Karpas-422 (cell line): ENCODE measurements around the gene RELA. TPM values are rescaled to one million over a fixed set of nuclear protein-coding genes. Genes with fewer than 3 reads are reported as not detected.

ENCODE experiments used
- DNase-seq: peaks from one replicate; pipeline ENCODE4 v3.0.0-alpha.2; 2015
- H2AFZ ChIP-seq: fragments of 200-600 bp; sonication (generic); 2 replicates; pipeline ENCODE4 v1.6.1; 2014; ENCODE audit warnings: antibody characterized with exemption, low read length, mixed read lengths
- H3K27ac ChIP-seq: fragments of 200-600 bp; sonication (generic); 2 replicates; pipeline ENCODE4 v1.5.1; 2014; ENCODE audit warnings: mild to moderate bottlenecking, low read length, moderate library complexity
- H3K27me3 ChIP-seq: fragments of 200-600 bp; sonication (generic); 2 replicates; pipeline ENCODE4 v1.6.1; 2014; ENCODE audit warnings: low read length, mixed read lengths
- H3K36me3 ChIP-seq: fragments of 200-600 bp; sonication (generic); 2 replicates; pipeline ENCODE4 v1.6.1; 2014; ENCODE audit warnings: low read length, mixed read lengths; ENCODE audit not compliant: insufficient read depth
- H3K4me1 ChIP-seq: fragments of 200-600 bp; sonication (generic); 2 replicates; pipeline ENCODE4 v1.6.1; 2014; ENCODE audit warnings: mild to moderate bottlenecking, low read length, mixed read lengths
- H3K4me2 ChIP-seq: fragments of 200-600 bp; sonication (generic); 2 replicates; pipeline ENCODE4 v1.6.1; 2014; ENCODE audit warnings: low read length, low read depth, mild to moderate bottlenecking; ENCODE audit not compliant: poor library complexity, severe bottlenecking
- H3K4me3 ChIP-seq: fragments of 200-600 bp; sonication (generic); 2 replicates; pipeline ENCODE4 v1.5.1; 2014; ENCODE audit warnings: mild to moderate bottlenecking, antibody characterized with exemption, low read length, mixed read lengths
- H3K79me2 ChIP-seq: fragments of 200-600 bp; sonication (generic); 2 replicates; pipeline ENCODE4 v1.6.1; 2014; ENCODE audit warnings: mild to moderate bottlenecking, low read length, mixed read lengths
- H3K9ac ChIP-seq: fragments of 200-600 bp; sonication (generic); 2 replicates; pipeline ENCODE4 v1.6.0; 2014; ENCODE audit warnings: low read length
- H3K9me2 ChIP-seq: fragments of 200-600 bp; sonication (generic), shearing (Covaris generic); replicated peaks from 2 replicates; pipeline ENCODE4 v1.6.0; 2014; ENCODE audit warnings: mild to moderate bottlenecking, low read length, moderate library complexity; ENCODE audit not compliant: insufficient read depth
- H3K9me3 ChIP-seq: fragments of 300-700, 200-600 bp; sonication (generic); 2 replicates; pipeline ENCODE4 v1.6.1; 2014; ENCODE audit warnings: low read length, mixed read lengths
- H4K20me1 ChIP-seq: fragments of 200-600 bp; sonication (generic); 2 replicates; pipeline ENCODE4 v1.6.1; 2014; ENCODE audit warnings: mild to moderate bottlenecking, antibody characterized with exemption, low read length, low read depth; ENCODE audit not compliant: insufficient read depth
- total RNA-seq: library from RNA; depleted of rRNA; stranded (reverse); fragments of >200 nt; shearing (Covaris generic); gene quantifications from 2 replicates; pipeline ENCODE4 v1.2.3, GENCODE V29; 2014; ENCODE audit warnings: low replicate concordance

Gene RELA
- total RNA-seq, 1 experiment from 2014 or later, result 44.0 TPM

DNA sequence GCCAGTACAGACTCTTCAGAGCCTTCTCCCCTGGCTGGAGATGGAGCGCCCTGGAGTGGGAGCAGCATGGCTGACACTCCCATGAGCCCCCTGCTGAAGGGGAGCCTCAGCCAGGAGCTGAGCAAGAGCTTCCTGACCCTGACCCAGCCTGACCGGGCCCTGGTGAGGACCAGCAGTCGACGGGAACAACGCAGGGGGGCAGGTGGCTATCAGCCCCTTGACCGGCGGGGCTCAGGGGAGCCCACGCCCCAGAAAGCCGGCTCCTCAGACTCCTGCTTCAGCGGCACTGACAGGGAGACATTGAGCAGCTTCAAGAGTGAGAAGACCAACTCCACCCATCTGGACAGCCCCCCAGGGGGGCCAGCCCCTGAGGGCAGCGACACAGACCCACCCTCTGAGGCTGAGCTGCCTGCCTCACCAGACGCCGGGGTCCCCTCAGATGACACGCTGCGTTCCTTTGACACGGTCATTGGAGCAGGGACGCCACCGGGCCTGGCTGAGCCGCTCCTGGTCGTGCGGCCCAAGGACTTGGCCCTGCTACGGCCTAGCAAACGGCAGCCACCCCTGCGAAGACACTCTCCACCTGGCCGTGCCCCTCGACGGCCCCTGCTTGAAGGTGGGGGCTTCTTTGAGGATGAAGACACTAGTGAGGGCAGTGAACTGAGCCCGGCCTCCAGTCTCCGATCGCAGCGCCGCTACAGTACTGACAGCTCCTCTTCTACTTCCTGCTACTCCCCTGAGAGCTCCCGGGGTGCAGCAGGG, 44.5 kb downstream of the RELA start:
- Histone ChIP-seq H3K79me2 (peaks cover 43% of the 10 kb centered on the region), H3K9me3 (no peaks in the 10 kb centered on the region), H3K9ac (no peak overlapping the region), H3K27me3 (no peaks in the 10 kb centered on the region), H2AFZ (no peak overlapping the region), H4K20me1 (peaks cover 29% of the 10 kb centered on the region), H3K36me3 (0 out of 2 replicates have a peak, but pooled peaks cover 3% of the 10 kb centered on the region), H3K27ac (no peak overlapping the region), H3K4me2 (no peak overlapping the region), H3K4me1 (peaks cover 14% of the 10 kb centered on the region), H3K4me3 (no peak overlapping the region), H3K9me2 (no peaks in the 10 kb centered on the region)
- DNase-seq, result no peak

GRCh38 chr11:65617136-65617850, 45.4 kb downstream of the RELA start:
- H3K4me1 ChIP-seq, result peaks cover 23% of the 10 kb centered on the region
- H3K27ac ChIP-seq, result no peak overlapping the region
- peak overlapping the region; percentile 92 for H3K4me3 ChIP-seq
- no peaks in the 10 kb centered on the region for H3K9me3 ChIP-seq
- H3K9ac ChIP-seq, result peak overlapping the region; percentile 90
- no peaks in the 10 kb centered on the region for H3K9me2 ChIP-seq
- H4K20me1 ChIP-seq, result peaks cover 29% of the 10 kb centered on the region
- H3K79me2 ChIP-seq, result peaks cover 51% of the 10 kb centered on the region
- H2AFZ ChIP-seq, result no peak overlapping the region
- H3K4me2 ChIP-seq, result peak overlapping the region; percentile 98
- no peaks in the 10 kb centered on the region for H3K27me3 ChIP-seq
- H3K36me3 ChIP-seq, result 0 out of 2 replicates have a peak, but pooled peaks cover 3% of the 10 kb centered on the region
- no peak for DNase-seq

DNA sequence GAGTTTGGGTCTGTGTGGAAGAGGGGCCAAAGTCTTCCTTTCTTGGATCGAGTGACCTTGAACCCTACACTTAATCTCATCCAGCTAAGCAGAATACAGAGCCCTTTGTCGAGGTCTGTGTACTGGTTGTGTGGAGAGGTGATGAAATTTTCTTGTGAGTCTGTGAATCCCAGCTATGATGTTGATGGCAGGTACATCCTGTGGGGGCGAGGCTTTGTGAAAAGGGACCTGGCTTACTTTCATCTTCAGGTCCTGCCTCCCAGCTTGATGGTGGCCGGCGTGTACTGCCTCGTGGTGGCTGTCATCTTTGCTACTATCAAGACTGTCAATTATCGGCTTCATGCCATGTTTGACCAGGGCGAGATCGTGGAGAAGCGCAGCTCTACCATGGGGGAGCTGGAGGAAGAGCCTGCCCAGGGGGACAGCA, 46.1 kb downstream of the RELA start:
- Histone ChIP-seq H3K4me1 (peaks cover 30% of the 10 kb centered on the region), H3K4me3 (peak overlapping the region; percentile 92), H3K9me2 (no peaks in the 10 kb centered on the region), H3K27ac (peak overlapping the region; percentile 83; the same call in 1 of the 2 replicates), H2AFZ (no peak overlapping the region), H3K36me3 (0 out of 2 replicates have a peak, but pooled peaks cover 3% of the 10 kb centered on the region), H3K9ac (peak overlapping the region; percentile 90), H3K9me3 (no peaks in the 10 kb centered on the region), H4K20me1 (peaks cover 29% of the 10 kb centered on the region), H3K79me2 (peaks cover 58% of the 10 kb centered on the region), H3K27me3 (no peaks in the 10 kb centered on the region), H3K4me2 (peak overlapping the region; percentile 98)
- DNase-seq, result no peak

DNA sequence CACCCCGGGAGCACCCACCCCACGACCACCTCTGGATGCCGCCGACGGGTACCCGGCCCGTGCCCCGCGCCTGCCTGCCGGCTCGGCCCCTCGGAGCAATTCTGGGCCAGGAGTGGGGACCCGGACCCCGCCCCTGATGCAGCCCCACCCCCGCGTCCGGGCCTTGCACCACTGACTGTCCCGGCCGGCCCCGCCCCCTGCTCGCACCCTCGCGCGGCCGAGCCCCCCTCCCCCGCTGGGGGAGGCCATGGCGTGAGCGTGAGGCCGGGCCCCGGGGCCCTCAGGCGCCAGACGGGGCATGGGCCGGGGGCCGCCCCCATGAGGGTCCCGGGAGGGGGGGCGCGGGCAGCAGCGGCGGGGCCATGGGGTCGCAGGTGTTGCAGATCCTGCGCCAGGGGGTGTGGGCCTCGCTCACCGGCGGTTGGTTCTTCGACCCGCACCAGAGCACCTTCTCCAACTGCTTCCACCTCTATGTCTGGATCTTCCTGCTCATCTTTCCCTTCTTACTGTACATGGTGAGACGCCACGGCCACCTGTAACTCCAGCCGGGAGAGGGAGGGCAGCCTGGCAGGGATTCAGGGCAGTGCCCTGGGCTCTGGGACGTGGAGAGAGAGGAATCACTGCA, 46.7 kb downstream of the RELA start:
- H2AFZ ChIP-seq, result no peak overlapping the region
- no peaks in the 10 kb centered on the region for H3K27me3 ChIP-seq
- H3K4me2 ChIP-seq, result peak overlapping the region; percentile 98
- H3K36me3 ChIP-seq, result 0 out of 2 replicates have a peak, but pooled peaks cover 3% of the 10 kb centered on the region
- H3K4me1 ChIP-seq, result peaks cover 35% of the 10 kb centered on the region
- H3K9me3 ChIP-seq, result no peaks in the 10 kb centered on the region
- peak overlapping the region; percentile 83 for H3K27ac ChIP-seq
- peaks cover 29% of the 10 kb centered on the region for H4K20me1 ChIP-seq
- no peaks in the 10 kb centered on the region for H3K9me2 ChIP-seq
- DNase-seq, result peak; percentile 84
- peak overlapping the region; percentile 90 for H3K9ac ChIP-seq
- H3K79me2 ChIP-seq, result peaks cover 61% of the 10 kb centered on the region
- peak overlapping the region; percentile 92 for H3K4me3 ChIP-seq

DNA sequence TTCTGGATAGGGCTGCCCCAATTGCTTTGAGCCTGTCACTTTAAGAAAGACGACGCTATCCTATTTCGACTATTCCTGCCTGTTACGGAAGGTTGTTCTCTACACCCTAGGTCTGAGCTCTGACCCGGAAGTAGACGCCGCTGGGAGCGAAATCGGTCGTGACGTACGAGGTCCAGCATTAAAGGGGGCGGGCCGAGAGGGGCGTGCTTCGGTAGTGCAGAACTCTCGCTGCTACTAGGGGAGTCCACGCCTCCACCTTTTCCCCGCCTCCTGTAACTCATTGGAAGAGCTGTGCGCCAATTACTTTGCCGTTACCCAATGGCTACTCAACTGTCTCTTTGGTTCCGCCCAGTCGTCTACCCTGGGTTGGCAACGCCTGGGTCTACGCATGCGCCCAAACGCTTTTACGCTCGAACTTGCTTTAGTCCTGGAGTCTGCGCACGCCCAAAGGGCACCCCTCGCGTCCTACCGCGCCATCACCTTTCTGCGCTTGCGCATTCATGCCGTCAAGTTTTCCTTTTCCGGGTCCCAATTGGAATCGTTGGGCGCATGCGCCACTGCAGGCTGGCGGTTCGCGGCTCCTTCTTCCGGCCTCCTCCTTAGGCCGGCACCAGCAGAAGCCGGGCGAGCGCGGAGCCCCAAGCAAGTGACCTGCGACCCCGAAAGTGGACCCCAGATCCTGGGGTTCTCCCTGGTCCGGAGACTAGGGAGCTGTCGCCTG, 47.3 kb downstream of the RELA start, which contains the start of gene PCNX3:
Gene PCNX3, plus strand, starts transcription at position 548 of the 721 bp plus-strand sequence. CDS start 536 bp downstream, outside the sequence.
- Histone ChIP-seq H3K4me3 (peak within 1 kb of the TSS; percentile 92), H4K20me1 (peaks cover 29% of the 10 kb centered on the region), H3K9me3 (no peaks in the 10 kb centered on the region), H3K27ac (peak within 1 kb of the TSS; percentile 83), H3K9me2 (no peaks in the 10 kb centered on the region), H3K27me3 (no peaks in the 10 kb centered on the region), H3K4me1 (peaks cover 36% of the 10 kb centered on the region), H3K79me2 (peaks cover 61% of the 10 kb centered on the region), H2AFZ (no peak within 1 kb of the TSS), H3K36me3 (0 out of 2 replicates have a peak, but pooled peaks cover 3% of the 10 kb centered on the region), H3K9ac (peak within 1 kb of the TSS; percentile 90), H3K4me2 (peak within 1 kb of the TSS; percentile 98)
- peak; percentile 100 for DNase-seq

DNA sequence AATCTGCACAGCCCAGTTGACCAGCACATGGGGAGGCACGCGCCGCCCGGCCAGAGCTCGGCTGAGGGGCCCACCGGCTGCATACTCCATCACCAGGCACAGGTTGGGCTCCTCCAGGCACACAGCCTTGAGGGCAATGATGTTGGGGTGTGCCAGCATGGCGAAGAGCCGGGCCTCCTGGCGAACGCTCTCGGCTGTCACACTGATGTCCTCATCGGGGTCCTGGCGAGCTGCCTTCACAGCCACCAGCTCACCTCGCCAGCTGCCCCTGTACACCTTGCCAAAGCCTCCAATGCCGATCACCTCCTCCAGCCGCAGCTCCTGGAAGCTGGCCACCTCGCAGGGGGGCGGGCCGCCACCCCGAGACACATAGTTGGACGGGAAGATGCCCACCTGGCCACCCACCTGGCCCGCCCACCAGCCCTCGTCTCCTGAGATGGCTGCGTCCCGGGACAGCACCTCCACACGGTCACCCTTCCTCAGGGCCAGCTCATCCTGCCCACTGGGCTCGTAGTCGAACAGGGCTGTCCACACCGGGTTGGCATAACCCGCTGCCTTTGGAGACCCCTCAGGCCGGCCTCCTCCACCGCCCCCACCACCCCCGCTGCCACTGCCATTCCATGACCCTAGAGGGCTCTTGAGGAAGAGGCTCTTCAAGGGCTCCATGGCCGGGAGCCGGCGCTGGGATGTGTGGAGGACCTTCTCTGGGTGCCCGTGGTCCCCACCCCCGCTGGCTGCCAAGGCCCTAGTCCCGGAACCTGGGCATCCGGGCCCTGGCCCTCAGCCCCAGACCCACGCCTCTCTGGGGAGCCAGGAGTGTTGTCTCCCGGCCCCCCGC, 49.4 kb downstream of the RELA start:
- H3K9ac ChIP-seq, result peak overlapping the region; percentile 80
- peak; percentile 57 for DNase-seq
- no peak overlapping the region for H2AFZ ChIP-seq
- H3K4me3 ChIP-seq, result peak overlapping the region; percentile 92
- no peaks in the 10 kb centered on the region for H3K27me3 ChIP-seq
- H3K79me2 ChIP-seq, result peaks cover 60% of the 10 kb centered on the region
- peak overlapping the region; percentile 82 for H3K27ac ChIP-seq
- 0 out of 2 replicates have a peak, but pooled peaks cover 3% of the 10 kb centered on the region for H3K36me3 ChIP-seq
- no peaks in the 10 kb centered on the region for H3K9me2 ChIP-seq
- peak overlapping the region; percentile 86 for H3K4me2 ChIP-seq
- peaks cover 36% of the 10 kb centered on the region for H3K4me1 ChIP-seq
- H3K9me3 ChIP-seq, result no peaks in the 10 kb centered on the region
- peaks cover 21% of the 10 kb centered on the region for H4K20me1 ChIP-seq

DNA sequence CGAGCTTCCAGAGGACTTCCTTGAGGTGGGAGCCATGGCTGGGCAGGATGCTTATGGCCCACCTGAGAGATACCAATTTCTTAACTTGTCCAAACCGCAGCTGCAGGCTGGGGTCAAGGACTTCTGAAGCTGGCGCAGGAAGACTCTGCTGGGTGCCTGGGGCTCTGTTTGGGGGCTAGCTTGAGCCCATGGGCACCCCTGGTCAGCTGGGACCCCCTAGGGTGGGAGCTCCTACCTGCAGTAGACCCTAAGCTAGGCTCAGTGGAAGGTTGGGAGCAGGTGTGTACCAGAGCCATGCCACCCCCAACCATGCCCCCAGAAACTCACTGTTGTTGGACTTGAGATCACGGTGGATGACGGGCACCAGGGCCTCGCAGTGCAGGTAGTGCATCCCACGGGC, 50.0 kb downstream of the RELA start:
- Histone ChIP-seq H3K9me3 (no peaks in the 10 kb centered on the region), H4K20me1 (peaks cover 16% of the 10 kb centered on the region), H3K4me3 (peak overlapping the region; percentile 92), H2AFZ (no peak overlapping the region), H3K9ac (peak overlapping the region; percentile 80), H3K27me3 (no peaks in the 10 kb centered on the region), H3K36me3 (0 out of 2 replicates have a peak, but pooled peaks cover 3% of the 10 kb centered on the region), H3K79me2 (peaks cover 54% of the 10 kb centered on the region), H3K27ac (no peak overlapping the region), H3K4me2 (peak overlapping the region; percentile 86), H3K9me2 (no peaks in the 10 kb centered on the region), H3K4me1 (peaks cover 36% of the 10 kb centered on the region)
- DNase-seq, result no peak
